ENCODE results near the gene BANP.
A peak's percentile ranks its signal among the peaks of the same experiment; 100 is the strongest.
"Not testable (repeated sequence)": the region's sequence is repeated elsewhere in the genome, so short reads cannot be mapped to it uniquely, and the experiment has no call there.

- TF ChIP-seq, protein P1, sequence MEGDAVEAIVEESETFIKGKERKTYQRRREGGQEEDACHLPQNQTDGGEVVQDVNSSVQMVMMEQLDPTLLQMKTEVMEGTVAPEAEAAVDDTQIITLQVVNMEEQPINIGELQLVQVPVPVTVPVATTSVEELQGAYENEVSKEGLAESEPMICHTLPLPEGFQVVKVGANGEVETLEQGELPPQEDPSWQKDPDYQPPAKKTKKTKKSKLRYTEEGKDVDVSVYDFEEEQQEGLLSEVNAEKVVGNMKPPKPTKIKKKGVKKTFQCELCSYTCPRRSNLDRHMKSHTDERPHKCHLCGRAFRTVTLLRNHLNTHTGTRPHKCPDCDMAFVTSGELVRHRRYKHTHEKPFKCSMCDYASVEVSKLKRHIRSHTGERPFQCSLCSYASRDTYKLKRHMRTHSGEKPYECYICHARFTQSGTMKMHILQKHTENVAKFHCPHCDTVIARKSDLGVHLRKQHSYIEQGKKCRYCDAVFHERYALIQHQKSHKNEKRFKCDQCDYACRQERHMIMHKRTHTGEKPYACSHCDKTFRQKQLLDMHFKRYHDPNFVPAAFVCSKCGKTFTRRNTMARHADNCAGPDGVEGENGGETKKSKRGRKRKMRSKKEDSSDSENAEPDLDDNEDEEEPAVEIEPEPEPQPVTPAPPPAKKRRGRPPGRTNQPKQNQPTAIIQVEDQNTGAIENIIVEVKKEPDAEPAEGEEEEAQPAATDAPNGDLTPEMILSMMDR (conservative IDR thresholded peaks at IDR 0.05 in 1 of 2, IDR thresholded peaks at IDR 0.05 in 1 of 2; ENCODE audit: low read depth in 1 of 2, low read length in 2 of 2), result peak; percentile 27 to 30
- not testable (repeated sequence) for TF ChIP-seq EZH2 (IDR thresholded peaks at IDR 0.05; ENCODE audit: low read length, missing control alignments)
Measured at GRCh38 chr16:88098731-88099562, 147.7 kb downstream of the BANP start.

Data from fibroblast of lung (primary cell).